H4 (cell line): ENCODE measurements around the gene FHOD3. TPM values are rescaled to one million over a fixed set of nuclear protein-coding genes. Genes with fewer than 3 reads are reported as not detected.

Source experiments
- DNase-seq: peaks from one replicate; pipeline ENCODE4 v3.0.0-alpha.2; 2015; ENCODE audit warnings: low spot score
- total RNA-seq: library from RNA; depleted of rRNA; stranded (reverse); fragments of >200 nt; shearing (Covaris generic); gene quantifications from 2 replicates; pipeline ENCODE4 v1.2.3, GENCODE V29; 2014

FHOD3 gene
- total RNA-seq, 1 experiment from 2014 or later: 6.1 TPM

- DNase-seq: no peak
Observed at GRCh38 chr18:36663312-36663711, 365.8 kb downstream of the FHOD3 start.

- no peak for DNase-seq
Observed at GRCh38 chr18:36665952-36666351, 368.4 kb downstream of the FHOD3 start.

GRCh38 chr18:36667811-36668210, 370.3 kb downstream of the FHOD3 start:
- no peak for DNase-seq

GRCh38 chr18:36668349-36668748, 370.8 kb downstream of the FHOD3 start:
- no peak for DNase-seq

GRCh38 chr18:36672437-36673344, 375.2 kb downstream of the FHOD3 start:
- no peak for DNase-seq

- no peak for DNase-seq
Observed at GRCh38 chr18:36673452-36673851, 375.9 kb downstream of the FHOD3 start.

GRCh38 chr18:36675076-36675475, 377.6 kb downstream of the FHOD3 start:
- DNase-seq: no peak

GRCh38 chr18:36675542-36675941, 378.0 kb downstream of the FHOD3 start:
- DNase-seq: no peak

- DNase-seq: no peak
Observed at GRCh38 chr18:36676629-36677028, 379.1 kb downstream of the FHOD3 start.

- no peak for DNase-seq
Observed at GRCh38 chr18:36680042-36680441, 382.5 kb downstream of the FHOD3 start.

GRCh38 chr18:36685580-36685979, 388.1 kb downstream of the FHOD3 start:
- no peak for DNase-seq

- DNase-seq: peak; percentile 39
Observed at GRCh38 chr18:36688020-36688965, 390.8 kb downstream of the FHOD3 start.

- DNase-seq: no peak
Observed at GRCh38 chr18:36692371-36692770, 394.9 kb downstream of the FHOD3 start.

- no peak for DNase-seq
Observed at GRCh38 chr18:36692921-36693332, 395.4 kb downstream of the FHOD3 start.

- no peak for DNase-seq
Observed at GRCh38 chr18:36693931-36694620, 396.6 kb downstream of the FHOD3 start.

- no peak for DNase-seq
Observed at GRCh38 chr18:36695806-36696205, 398.3 kb downstream of the FHOD3 start.

- DNase-seq: peak; percentile 66
Observed at GRCh38 chr18:36697905-36698304, 400.4 kb downstream of the FHOD3 start.

- no peak for DNase-seq
Observed at GRCh38 chr18:36700955-36701354, 403.4 kb downstream of the FHOD3 start.

- DNase-seq: no peak
Observed at GRCh38 chr18:36702401-36703013, 405.0 kb downstream of the FHOD3 start.

- DNase-seq: no peak
Observed at GRCh38 chr18:36704156-36704555, 406.6 kb downstream of the FHOD3 start.

GRCh38 chr18:36706134-36706881, 408.8 kb downstream of the FHOD3 start:
- no peak for DNase-seq
